BE2C (cell line): ENCODE data around the gene MC2R.

Experiments used
- DNase-seq: peaks from one replicate; pipeline ENCODE4 v3.0.0-alpha.2; 2020
- H3K27me3 ChIP-seq: fragments of 250-450 bp; sonication (Bioruptor Pico); 2 replicates; pipeline ENCODE4 v1.5.1; 2020; ENCODE audit warnings: mild to moderate bottlenecking
- H3K36me3 ChIP-seq: fragments of 250-450 bp; sonication (Bioruptor Pico); 2 replicates; pipeline ENCODE4 v1.5.1; 2020; ENCODE audit warnings: mild to moderate bottlenecking
- H3K4me1 ChIP-seq: fragments of 250-450 bp; sonication (Bioruptor Pico); 2 replicates; pipeline ENCODE4 v1.5.1; 2020
- H3K4me3 ChIP-seq: 2 replicates; pipeline ENCODE4 v1.5.1; 2011; ENCODE audit warnings: low read depth, low read length
- H3K9me3 ChIP-seq: fragments of 250-450 bp; sonication (Bioruptor Pico); 2 replicates; pipeline ENCODE4 v1.5.1; 2020
- CTCF ChIP-seq: IDR thresholded peaks from 2 replicates; pipeline ENCODE4 v1.5.1; 2012; ENCODE audit warnings: mild to moderate bottlenecking, low read depth, low read length

The MC2R gene

GRCh38 chr18:13910501-13910900 lies 4.8 kb downstream of the MC2R start:
- Histone ChIP-seq H3K4me1 (no peaks in the 10 kb centered on the region), H3K27me3 (no peaks in the 10 kb centered on the region), H3K9me3 (no peaks in the 10 kb centered on the region), H3K4me3 (no peak overlapping the region), H3K36me3 (no peaks in the 10 kb centered on the region)
- DNase-seq: no peak
- no peak for TF ChIP-seq CTCF

- no peaks in the 10 kb centered on the region for H3K27me3 ChIP-seq
- no peak overlapping the region for H3K4me3 ChIP-seq
- no peak for DNase-seq
- H3K4me1 ChIP-seq: no peaks in the 10 kb centered on the region
- no peaks in the 10 kb centered on the region for H3K9me3 ChIP-seq
- H3K36me3 ChIP-seq: no peaks in the 10 kb centered on the region
- TF ChIP-seq CTCF: no peak
Measured at GRCh38 chr18:13909141-13909940, 6.0 kb downstream of the MC2R start.

- no peaks in the 10 kb centered on the region for H3K36me3 ChIP-seq
- no peak for DNase-seq
- no peaks in the 10 kb centered on the region for H3K27me3 ChIP-seq
- H3K4me3 ChIP-seq: no peak overlapping the region
- no peaks in the 10 kb centered on the region for H3K4me1 ChIP-seq
- TF ChIP-seq CTCF: no peak
- H3K9me3 ChIP-seq: no peaks in the 10 kb centered on the region
Measured at GRCh38 chr18:13900633-13901032, 14.7 kb downstream of the MC2R start.

- no peak for DNase-seq
- no peak for TF ChIP-seq CTCF
- Histone ChIP-seq H3K36me3 (no peaks in the 10 kb centered on the region), H3K9me3 (no peaks in the 10 kb centered on the region), H3K4me3 (no peak overlapping the region), H3K4me1 (no peaks in the 10 kb centered on the region), H3K27me3 (no peaks in the 10 kb centered on the region)
Measured at GRCh38 chr18:13895505-13896033, 19.8 kb downstream of the MC2R start.

- Histone ChIP-seq H3K27me3 (no peaks in the 10 kb centered on the region), H3K4me1 (no peaks in the 10 kb centered on the region), H3K4me3 (no peak overlapping the region), H3K36me3 (no peaks in the 10 kb centered on the region), H3K9me3 (no peaks in the 10 kb centered on the region)
- TF ChIP-seq CTCF: no peak
- DNase-seq: no peak
Measured at GRCh38 chr18:13894531-13894930, 20.8 kb downstream of the MC2R start.

GRCh38 chr18:13893418-13893760 lies 21.9 kb downstream of the MC2R start:
- Histone ChIP-seq H3K4me3 (no peak overlapping the region), H3K27me3 (no peaks in the 10 kb centered on the region), H3K36me3 (no peaks in the 10 kb centered on the region), H3K9me3 (no peaks in the 10 kb centered on the region), H3K4me1 (no peaks in the 10 kb centered on the region)
- TF ChIP-seq CTCF: no peak
- DNase-seq: no peak
